ENCODE measurements around the gene CLDN11.

CLDN11 gene

DNA sequence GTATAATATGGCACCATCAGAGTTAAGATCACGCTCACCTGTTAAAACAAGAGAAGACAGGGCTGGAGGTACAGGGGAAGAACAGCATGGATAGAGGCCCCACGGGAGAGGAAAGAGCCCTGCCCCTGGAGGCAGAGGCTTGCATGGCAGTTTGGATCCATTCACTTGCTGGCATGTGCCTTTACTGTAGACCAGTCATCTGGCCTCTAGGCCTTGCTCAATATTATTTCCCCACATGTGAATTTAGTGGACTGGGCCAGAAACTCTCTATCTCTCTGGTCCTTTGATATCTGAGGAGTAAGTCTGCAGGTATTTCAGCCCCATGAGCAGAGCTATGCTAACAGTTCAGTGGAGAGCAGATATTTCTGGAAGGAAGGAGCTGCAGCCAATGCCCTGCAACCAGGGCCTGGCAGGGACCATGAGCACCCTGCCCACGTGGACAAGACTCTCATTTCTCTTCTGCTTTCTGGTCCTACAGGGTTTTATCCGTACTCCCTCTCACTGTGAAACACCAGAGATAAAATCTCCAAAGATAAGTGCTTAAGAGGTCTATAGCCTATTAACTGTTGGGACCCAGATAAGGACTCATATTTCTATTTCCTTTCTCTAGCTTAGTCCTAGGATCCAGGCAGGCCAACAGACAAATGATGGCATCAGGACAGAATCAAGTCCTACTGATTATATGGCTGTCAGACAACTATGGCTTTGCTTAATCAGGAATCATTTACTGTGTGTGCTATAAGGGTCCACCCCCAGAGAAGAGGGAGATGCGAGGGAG, 65.0 kb downstream of the CLDN11 start:
- Histone ChIP-seq H3K36me3 (ENCODE audit: control insufficient read depth, insufficient read depth, low read length) (no peaks in the 10 kb centered on the region), H3K27ac (ENCODE audit: low read length) (no peak overlapping the region), H3K27me3 (ENCODE audit: control insufficient read depth, insufficient read depth, low read length) (no peaks in the 10 kb centered on the region), H3K4me1 (ENCODE audit: control insufficient read depth, insufficient read depth, low read length) (peaks cover 2% of the 10 kb centered on the region; the same call in 1 of the 2 replicates), H3K4me3 (ENCODE audit: low read length) (no peak overlapping the region), H3K9me3 (ENCODE audit: control insufficient read depth, insufficient read depth, low read length) (no peaks in the 10 kb centered on the region)
- no CpG with 5 or more reads among the region's 5 CpGs for WGBS (ENCODE audit: insufficient coverage, insufficient read length)
- no peak for DNase-seq (ENCODE audit: low read depth, low spot score)
